ENCODE results near the gene CENATAC.
"Not testable (repeated sequence)": the region's sequence is repeated elsewhere in the genome, so short reads cannot be mapped to it uniquely, and the experiment has no call there.

Gene CENATAC, protein sequence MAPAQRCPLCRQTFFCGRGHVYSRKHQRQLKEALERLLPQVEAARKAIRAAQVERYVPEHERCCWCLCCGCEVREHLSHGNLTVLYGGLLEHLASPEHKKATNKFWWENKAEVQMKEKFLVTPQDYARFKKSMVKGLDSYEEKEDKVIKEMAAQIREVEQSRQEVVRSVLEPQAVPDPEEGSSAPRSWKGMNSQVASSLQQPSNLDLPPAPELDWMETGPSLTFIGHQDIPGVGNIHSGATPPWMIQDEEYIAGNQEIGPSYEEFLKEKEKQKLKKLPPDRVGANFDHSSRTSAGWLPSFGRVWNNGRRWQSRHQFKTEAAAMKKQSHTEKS

DNA sequence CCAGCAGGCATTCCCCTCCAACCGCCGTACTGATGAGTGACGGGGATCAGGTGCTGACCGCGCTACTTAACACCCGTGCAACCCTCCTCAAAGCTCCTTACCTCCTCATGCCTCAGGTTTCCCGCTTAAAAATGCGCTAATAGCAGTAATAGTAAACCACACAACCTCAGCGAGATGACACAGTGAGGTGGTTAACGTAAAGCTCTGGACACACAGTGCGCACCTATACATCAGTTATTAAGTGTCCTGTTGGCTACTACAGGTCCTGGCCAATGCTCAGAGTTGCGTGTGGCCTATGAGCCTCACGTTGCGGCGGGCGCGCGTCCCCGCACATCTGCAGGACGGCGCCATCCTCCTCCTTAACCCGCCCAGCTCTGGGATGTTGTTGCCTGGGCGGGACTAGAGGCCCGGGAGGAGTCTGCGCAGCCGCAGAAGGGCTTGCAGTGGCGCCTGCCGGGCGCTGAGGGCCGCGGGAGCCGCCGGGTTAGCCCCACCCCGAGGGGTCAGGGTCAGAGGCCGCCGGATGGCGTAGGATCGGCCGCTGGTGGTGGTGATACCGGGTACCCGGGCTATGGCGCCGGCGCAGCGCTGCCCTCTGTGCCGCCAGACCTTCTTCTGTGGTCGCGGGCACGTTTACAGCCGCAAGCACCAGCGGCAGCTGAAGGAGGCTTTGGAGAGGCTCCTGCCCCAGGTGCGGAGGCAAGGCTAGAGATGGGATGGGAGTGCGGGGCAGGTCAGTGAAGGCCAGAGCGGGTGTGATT is at the start of gene CENATAC:
CENATAC (plus strand) TSS at position 512 of the 761 bp plus-strand sequence; CDS start at position 572, 60 bp downstream.
- peak; percentile 97 for DNase-seq

DNA sequence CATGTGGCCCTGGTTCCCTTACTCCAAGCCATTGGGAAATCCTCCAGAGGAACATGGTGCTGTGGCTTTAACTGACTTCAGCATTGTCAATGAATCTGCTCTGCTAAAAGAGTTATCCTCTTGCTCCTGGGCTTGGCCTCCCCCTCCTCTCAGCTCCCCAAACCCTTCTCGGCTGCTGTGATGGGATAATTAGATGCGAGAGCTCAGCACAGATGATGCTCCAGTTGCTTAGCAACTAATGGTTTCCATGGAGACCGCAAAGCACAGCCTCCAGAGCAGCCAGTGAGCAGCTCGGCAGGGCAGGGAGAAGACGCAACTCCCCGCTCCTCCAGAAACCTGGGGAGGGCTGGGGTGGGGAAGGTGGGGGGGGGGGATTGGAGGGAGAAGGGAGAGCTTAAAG is 44.7 kb upstream of the CENATAC start:
- no peak for DNase-seq

DNA sequence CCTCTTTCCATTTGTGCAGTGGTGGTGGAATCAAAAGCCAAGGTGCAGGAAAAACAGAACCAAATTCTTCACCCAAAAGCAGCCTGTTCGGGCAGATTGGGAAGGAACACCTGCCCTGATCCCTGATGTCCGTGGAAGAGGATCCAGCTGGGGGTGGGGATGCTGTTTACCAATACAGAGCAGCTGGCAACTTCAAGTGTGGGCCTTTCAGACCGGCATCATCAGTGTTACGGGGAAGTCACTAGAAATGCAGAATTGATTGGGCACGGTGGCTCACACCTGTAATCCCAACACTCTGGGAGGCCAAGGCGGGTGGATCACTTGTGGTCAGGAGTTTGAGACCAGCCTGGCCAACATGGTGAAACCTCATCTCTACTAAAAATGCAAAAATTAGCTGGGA is 44.0 kb upstream of the CENATAC start:
- not testable (repeated sequence) for DNase-seq

DNA sequence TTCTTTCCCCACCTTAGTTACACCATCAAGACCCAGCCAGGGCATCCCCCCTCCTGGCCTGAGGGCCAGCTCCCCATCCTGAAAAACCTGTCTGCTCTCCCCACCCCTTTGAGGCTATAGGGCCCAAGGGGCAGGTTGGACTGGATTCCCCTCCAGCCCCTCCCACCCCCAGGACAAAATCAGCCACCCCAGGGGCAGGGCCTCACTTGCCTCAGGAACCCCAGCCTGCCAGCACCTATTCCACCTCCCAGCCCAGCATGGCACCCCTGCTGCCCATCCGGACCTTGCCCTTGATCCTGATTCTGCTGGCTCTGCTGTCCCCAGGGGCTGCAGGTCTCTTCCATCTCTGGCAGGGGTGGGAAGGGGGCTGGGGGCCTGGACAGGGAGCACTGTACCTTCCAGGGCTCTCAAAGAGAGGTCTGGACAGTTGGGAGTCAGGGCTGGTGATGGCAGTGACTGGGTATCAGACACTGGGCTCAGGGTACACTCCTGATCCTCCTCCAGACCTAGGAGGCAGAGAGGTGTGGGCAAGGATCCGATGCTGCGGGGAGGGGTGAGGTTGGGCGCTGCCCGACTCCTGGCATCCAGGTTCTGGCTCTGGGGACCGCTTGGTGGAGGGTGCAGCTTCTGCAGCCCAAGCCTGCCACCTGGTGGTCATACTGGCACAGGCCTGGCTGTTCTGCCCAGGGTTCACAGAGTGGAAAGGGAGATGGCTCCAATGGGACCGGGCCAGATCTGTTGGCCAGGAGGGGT is 41.7 kb upstream of the CENATAC start, which contains the start of gene UPK2:
UPK2 (plus strand) TSS at position 205 of the 753 bp plus-strand sequence; CDS start at position 258, 53 bp downstream.
- peak; percentile 96 for DNase-seq

DNA sequence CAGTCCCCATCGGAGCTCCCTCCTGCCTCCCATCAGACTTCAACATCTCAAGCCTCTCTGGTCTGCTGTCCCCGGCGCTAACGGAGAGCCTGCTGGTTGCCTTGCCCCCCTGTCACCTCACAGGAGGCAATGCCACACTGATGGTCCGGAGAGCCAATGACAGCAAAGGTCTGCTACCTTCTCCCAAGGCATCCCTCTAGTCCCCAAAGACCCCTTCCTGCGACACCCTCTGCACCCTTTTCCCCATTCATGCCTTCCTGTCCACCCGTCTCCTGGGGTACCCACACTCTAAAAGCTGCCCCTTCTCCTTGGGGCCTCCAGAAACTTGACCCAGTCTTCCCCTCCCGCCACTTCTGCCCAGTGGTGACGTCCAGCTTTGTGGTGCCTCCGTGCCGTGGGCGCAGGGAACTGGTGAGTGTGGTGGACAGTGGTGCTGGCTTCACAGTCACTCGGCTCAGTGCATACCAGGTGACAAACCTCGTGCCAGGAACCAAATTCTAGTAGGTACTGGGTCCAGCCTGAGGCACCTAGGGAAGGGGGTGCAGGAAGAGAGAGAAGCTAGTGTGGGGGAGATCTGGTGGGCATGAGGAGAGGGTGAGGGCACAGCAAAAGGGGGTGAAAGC is 41.0 kb upstream of the CENATAC start:
- no peak for DNase-seq

DNA sequence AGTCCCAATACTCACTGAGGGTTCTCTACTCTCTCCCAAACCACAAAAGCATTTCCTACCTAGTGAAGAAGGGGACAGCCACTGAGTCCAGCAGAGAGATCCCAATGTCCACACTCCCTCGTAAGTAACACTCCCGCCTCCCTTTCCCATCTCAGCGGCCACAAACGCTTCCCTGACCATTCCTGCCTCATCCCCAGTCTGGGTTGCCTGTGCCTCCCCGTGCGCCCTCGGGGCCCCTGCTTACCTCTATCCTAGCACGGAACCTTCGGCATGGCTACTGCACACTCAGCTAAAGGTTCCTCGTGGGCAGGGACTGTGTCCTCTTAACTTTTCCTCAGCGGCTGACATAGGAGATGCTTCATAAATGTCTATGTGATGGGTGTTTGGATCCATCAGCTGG is 40.4 kb upstream of the CENATAC start:
- DNase-seq, result no peak

DNA sequence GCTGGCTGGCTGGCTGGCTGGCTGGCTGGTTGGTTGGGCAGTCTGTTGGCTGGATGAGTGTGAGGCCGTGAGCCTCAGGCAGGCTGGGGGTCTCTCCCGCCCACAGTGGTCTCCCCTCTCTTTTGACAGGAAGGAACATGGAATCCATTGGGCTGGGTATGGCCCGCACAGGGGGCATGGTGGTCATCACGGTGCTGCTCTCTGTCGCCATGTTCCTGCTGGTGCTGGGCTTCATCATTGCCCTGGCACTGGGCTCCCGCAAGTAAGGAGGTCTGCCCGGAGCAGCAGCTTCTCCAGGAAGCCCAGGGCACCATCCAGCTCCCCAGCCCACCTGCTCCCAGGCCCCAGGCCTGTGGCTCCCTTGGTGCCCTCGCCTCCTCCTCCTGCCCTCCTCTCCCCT is 40.0 kb upstream of the CENATAC start:
- DNase-seq, result no peak

DNA sequence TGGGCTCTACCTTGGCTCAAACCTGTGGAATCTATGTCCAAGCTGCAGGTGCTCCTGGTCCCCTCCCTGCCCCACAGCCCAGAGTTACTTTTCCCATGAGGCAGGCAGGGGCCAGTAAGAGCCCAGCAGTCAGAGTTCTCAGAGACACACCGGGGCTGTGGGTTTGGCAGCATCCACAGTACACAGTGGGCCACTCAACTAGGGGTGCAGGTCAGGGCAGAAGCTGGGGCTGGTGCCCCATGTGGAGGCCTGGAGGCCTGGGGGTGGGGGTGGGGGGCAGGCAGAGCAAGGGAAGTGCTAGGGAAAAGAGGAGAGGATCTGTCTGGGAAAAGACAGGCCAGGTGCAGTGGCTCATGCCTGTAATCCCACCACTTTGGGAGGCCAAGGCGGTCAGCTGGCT is 39.4 kb upstream of the CENATAC start:
- no peak for DNase-seq

DNA sequence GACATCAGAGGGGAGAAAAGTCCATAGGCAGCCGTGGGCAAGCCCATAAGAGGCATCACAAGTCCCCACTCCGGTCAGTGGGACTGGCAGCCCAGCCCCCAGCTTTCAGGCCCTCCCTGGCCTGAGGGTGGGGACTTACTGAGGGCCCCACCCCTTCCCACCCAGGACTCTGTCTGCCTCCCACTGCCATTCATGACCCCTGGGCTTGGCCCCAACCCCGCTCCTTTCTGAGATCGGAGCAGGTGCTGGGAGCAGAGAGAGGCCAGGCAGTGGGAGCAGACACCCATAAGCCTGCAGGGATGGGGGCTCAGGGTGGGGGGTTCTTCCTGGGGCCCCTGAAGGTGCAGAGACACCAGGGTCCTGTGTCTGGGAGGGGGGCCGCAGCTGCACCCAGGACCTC is 36.7 kb upstream of the CENATAC start:
- DNase-seq, result no peak

DNA sequence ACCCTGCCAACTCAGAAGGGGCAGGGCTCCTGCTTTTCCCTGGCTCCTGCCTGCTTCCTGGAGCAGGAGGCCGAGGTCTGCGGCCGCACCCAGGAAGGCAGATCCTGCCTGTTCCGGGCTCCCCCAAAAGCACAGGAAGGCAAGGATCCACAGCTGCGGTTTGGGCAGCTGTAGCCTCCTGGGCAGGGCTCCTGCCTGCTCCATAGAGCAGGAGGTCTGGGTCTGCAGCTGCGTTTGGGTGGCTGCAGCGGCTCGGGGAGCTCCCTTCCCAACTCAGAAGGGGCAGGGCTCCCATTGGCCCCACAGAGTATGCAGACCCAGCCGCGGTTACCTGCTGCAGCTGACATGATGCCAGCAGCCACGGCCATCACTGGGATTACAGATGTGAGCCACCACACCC is 36.3 kb upstream of the CENATAC start:
- DNase-seq, result no peak

DNA sequence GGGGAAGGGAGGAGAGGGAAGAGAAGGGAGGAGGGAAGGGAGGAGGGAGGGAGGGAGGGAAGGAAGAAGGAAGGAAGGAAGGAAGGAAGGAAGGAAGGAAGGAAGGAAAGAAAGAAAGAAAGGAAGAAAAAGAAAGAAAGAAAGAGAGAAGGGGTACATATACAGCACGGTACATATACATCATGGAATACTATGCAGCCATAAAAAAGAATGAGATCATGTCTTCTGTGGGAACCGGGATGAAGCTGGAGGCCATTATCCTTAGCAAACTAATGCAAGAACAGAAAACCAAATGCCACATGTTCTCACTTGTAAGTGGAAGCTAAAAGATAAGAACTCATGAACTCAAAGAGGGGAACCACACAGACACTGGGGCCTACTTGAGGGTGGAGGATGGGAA is 28.4 kb upstream of the CENATAC start:
- DNase-seq, result not testable (repeated sequence)

DNA sequence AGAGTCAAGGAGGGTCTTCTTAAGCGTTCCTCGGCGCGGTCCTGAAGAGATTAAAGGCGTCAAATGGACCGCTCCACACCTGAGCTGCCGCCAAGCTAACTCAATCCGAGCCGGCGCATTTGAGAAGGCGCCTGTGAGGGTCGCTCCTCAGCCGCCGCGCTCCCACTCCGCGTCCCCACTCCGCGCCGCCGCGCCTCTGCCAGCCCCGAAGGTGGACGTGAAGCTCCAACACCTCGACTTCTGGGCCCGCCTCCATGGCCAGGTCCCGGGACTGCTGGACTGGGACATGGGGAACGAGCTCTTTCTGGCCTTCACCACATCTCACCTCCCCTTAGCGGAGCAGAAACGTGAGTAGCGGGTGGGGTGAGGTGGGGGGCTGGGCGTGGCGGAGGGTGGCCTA is 26.3 kb upstream of the CENATAC start, which contains the start of gene FOXR1:
FOXR1 (plus strand) TSS at position 116 of the 400 bp plus-strand sequence; CDS start at position 287, 171 bp downstream.
- DNase-seq, result no peak

DNA sequence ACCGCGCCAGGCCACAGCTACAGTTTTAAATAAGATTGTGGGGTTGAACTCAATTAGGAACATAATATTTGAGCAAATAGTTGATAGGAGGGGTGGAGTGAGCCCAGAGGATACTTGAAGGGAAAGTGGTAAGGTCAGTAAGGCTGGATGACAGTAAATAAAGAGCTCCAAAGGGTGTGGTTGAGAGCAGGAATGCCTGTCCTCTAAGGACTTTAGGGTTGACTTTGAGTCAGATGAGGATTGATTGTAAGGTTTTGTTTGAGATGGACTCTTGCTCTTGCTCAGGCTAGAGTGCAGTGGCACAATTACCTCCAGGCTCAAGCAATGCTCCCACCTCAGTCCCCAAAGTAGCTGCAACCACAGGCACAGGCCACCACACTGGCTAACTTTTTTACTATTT is 24.0 kb upstream of the CENATAC start:
- DNase-seq, result no peak

DNA sequence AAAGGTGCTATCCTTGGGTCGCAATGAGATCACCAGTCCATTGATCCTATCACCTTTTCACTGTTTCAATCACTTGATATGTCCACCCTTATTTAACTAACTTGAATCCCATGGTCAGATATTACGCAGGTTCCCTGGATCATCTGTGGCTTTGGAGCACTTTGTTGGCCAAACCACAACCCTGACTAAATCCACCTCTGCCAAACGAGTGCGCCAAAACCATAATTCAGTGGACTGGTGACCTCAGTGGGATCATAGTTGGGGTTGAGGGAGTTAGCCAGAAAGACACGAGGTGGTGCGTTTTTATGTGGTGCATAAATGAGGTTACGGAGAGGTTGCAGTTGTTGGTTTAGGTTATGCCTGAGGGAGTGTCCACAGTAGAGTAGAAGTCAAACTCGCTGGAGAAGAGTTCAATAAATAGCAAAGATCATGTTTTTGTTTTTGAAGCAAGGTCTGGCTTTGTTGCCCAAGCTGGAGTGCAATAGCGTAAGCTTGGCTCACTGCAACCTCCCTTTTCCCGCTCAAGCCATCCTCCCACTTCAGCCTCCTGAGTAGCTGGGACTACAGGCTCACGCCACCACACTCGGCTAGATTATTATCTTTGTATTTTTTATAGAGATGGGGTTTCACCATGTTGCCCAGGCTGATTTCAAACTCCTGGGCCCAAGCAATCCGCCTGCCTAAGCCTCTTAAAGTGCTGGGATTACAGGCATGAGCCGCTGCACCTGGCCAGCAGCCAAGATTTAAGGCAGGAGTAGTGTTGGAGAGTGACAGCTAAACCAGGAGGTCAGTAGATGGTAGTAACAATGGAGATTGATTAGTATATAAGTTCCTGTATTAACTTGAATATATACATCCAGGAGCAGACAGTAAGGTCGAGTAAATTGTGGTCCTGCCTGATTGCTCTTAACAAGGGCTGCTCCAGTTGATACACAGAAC is 21.9 kb upstream of the CENATAC start:
- DNase-seq, result no peak

DNA sequence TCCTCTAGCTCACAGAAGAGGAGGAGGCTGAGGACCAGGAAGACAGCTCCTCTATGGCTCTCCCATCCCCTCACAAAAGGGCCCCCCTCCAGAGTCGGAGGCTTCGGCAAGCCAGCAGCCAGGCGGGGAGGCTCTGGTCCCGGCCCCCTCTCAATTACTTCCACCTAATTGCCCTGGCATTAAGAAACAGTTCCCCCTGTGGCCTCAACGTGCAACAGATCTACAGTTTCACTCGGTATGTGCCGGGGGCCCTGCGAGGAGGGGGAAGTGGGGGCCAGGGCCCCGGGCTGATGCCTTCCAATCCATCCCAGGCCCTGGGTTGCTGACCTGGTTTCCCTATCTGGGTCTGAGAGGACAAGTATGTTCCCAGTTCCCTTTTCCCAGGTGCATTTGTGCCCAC is 18.5 kb upstream of the CENATAC start:
- no peak for DNase-seq

DNA sequence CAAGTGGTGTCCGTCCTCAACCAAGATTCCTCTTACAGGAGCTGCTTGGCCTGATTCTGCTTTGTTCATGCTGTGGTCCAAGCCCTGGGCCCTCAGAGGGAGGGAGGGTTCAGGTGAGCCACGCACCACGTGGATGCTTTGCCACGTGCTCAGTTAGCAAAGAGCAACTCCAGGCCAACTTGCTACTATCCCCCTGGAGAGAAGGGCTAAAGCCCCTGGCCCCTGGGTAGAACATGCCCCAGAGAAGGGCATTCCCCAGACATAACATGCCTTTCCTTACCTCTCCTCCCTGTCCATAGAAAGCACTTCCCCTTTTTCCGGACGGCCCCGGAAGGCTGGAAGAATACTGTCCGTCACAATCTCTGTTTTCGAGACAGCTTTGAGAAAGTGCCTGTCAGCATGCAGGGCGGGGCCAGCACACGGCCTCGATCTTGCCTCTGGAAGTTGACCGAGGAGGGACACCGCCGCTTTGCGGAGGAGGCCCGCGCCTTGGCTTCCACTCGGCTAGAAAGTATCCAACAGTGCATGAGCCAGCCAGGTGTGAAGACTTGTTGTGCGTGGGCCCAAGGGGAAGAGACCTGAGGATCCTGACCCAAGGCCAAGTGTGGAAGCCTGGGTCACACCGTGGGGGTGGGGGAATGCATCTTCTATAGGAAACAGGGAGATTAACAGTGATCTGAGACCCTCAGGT is 17.6 kb upstream of the CENATAC start:
- no peak for DNase-seq

DNA sequence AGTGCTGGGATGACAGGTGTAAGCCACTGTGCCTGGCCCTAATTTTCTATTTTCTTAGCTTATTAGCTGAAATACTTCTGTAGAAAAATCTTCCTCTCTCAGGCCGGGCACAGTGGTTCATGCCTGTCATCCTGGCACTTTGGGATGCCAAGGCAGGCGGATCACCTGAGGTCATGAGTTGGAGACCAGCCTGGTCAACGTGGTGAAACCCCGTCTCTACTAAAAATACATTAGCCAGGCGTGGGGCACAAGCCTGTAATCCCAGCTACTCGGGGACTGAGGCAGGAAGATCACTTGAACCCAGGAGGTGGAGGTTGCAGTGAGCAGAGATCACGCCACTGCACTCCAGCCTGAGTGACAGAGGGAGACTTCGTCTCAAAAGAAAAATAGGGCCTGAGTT is 13.6 kb upstream of the CENATAC start:
- not testable (repeated sequence) for DNase-seq

DNA sequence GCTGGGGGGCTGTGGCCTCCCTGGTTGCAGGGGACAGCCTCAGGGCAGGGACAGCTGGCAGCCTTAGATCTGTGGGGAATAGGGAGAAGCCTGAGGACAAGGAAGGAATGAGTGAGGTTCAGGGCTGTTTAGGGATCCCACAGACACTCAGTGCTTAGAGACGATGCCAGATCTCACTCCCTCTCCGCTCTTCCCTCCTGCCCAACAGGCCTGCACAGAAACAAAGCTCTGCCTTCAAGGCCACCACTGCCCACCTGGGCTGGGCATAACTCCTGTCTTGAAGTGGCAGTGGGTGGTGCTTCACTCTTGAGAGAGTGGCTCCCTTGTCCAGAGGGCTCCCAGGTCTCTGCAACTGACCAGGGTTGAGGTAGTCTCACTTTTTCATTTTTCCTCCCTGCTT is 13.1 kb upstream of the CENATAC start:
- no peak for DNase-seq

DNA sequence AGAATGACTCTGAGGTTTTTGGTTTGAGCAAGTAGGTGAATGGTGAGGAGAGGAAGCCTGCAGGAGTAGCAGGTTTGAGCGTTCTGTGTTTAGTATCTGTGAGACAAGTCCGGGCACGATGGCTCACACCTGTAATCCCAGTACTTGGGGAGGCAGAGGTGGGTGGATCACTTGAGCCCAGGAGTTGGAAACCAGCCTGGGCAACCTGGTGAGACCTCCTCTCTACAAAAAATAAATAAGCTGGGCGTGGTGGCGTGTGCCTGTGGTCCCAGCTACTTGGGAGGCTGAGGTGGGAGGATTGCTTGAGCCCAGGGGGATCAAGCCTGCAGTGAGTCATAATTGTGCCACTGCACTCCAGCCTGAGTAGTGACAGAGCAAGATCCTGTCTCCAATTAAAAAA is 9.7 kb upstream of the CENATAC start:
- no peak for DNase-seq

DNA sequence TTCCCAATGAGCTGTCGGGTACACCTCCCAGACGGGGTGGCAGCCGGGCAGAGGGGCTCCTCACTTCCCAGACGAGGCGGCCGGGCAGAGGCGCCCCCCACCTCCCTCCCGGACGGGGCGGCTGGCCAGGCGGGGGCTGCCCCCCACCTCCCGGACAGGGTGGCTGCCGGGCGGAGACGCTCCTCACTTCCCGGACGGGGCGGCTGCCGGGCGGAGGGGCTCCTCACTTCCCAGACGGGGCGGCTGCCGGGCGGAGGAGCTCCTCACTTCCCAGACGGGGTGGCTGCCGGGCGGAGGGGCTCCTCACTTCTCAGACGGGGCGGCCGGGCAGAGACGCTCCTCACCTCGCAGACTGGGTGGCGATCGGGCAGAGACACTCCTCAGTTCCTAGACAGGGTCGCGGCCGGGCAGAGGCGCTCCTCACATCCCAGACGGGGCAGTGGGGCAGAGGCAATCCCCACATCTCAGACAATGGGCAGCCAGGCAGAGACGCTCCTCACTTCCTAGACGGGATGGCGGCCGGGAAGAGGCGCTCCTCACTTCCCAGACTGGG is 6.4 kb upstream of the CENATAC start:
- DNase-seq, result not testable (repeated sequence)

All from stimulated activated CD8-positive, alpha-beta memory T cell treated with anti-CD3 and anti-CD28 coated beads, Interleukin-4, amount 100 ng/mL, for 48 hours (primary cell).